SK-N-SH (cell line): ENCODE data around the gene SLC7A6OS. TPM values are rescaled to one million over a fixed set of nuclear protein-coding genes. Genes with fewer than 3 reads are reported as not detected.

Source experiments
- CTCF ChIA-PET: fragments of 300-600, 350-600 bp; formaldehyde crosslinking; extraction: SDS; loops from one replicate; lab custom pipeline; 2021; lab: Yijun Ruan, JAX
- POLR2A ChIA-PET: fragments of 350-600 bp; sonication (Branson Sonifier 250); formaldehyde crosslinking; extraction: SDS; loops from one replicate; lab custom pipeline; 2020; ENCODE audit warnings: antibody characterized with exemption, inconsistent platforms; lab: Yijun Ruan, JAX
- DNase-seq: peaks from one replicate; pipeline ENCODE4 v3.0.0; 2012
- H2AFZ ChIP-seq: fragments of 200-600 bp; sonication (generic); 2 replicates; pipeline ENCODE4 v1.8.1; 2016; ENCODE audit warnings: antibody characterized with exemption, mild to moderate bottlenecking, low read depth
- H3F3A ChIP-seq: fragments of 200-600 bp; sonication (generic); replicated peaks from 2 replicates; pipeline ENCODE3; 2016; ENCODE audit warnings: antibody characterized with exemption, mild to moderate bottlenecking; ENCODE audit not compliant: insufficient read depth
- H3K27ac ChIP-seq, 2 experiments: fragments of 200-500 bp in 1 of 2; fragments of 200-600 bp in 1 of 2; sonication (Bioruptor generic) in 1 of 2; sonication (generic), shearing (Covaris generic) in 1 of 2; 2 replicates each; pipeline versions ENCODE4 v1.5.1 to v1.6.1; 2014 to 2016; ENCODE audit warnings: low read depth in 2 of 2, inconsistent platforms in 1 of 2, low read length in 1 of 2, mild to moderate bottlenecking in 1 of 2, mixed read lengths in 1 of 2
- H3K27me3 ChIP-seq: fragments of 200-600 bp; sonication (generic), shearing (Covaris generic); 2 replicates; pipeline ENCODE4 v1.6.1; 2016; ENCODE audit warnings: mixed run types; ENCODE audit not compliant: insufficient read depth
- H3K36me3 ChIP-seq, 2 experiments: fragments of 200-500 bp in 1 of 2; fragments of 200-600 bp in 1 of 2; sonication (Bioruptor generic) in 1 of 2; sonication (generic) in 1 of 2; replicated peaks in 1 of 2; 2 replicates each; pipeline versions ENCODE3 to v1.5.1; 2014 to 2016; ENCODE audit warnings: low read length in 1 of 2, mild to moderate bottlenecking in 1 of 2; ENCODE audit not compliant: insufficient read depth in 2 of 2, control insufficient read depth in 1 of 2
- H3K4me1 ChIP-seq, 2 experiments: fragments of 200-500 bp in 1 of 2; fragments of 200-600 bp in 1 of 2; sonication (Bioruptor generic) in 1 of 2; sonication (generic), shearing (Covaris generic) in 1 of 2; 2 replicates each; pipeline versions ENCODE4 v1.5.1 to v1.6.1; 2014 to 2016; ENCODE audit warnings: low read depth in 1 of 2, low read length in 1 of 2, mixed run types in 1 of 2; ENCODE audit not compliant: insufficient read depth in 2 of 2, control insufficient read depth in 1 of 2
- H3K4me2 ChIP-seq: fragments of 200-600 bp; sonication (generic), shearing (Covaris generic); 2 replicates; pipeline ENCODE4 v1.6.1; 2017; ENCODE audit warnings: mixed run types
- H3K4me3 ChIP-seq, 2 experiments: fragments of 200-500 bp in 1 of 2; fragments of 200-600 bp in 1 of 2; sonication (Bioruptor generic) in 1 of 2; sonication (generic), shearing (Covaris generic) in 1 of 2; 2 replicates each; pipeline versions ENCODE4 v1.5.1 to v1.8.1; 2014 to 2016; ENCODE audit warnings: low read depth in 2 of 2, inconsistent platforms in 1 of 2, low read length in 1 of 2, mild to moderate bottlenecking in 1 of 2, mixed read lengths in 1 of 2, moderate library complexity in 1 of 2
- H3K79me2 ChIP-seq: fragments of 200-600 bp; sonication (generic); 2 replicates; pipeline ENCODE4 v1.8.1; 2017; ENCODE audit warnings: mild to moderate bottlenecking; ENCODE audit not compliant: insufficient read depth
- H3K9ac ChIP-seq: fragments of 200-600 bp; sonication (generic); 2 replicates; pipeline ENCODE4 v1.6.1; 2017; ENCODE audit warnings: mixed run types
- H3K9me2 ChIP-seq: fragments of 200-600 bp; sonication (generic); 2 replicates; pipeline ENCODE4 v1.6.1; 2017; ENCODE audit warnings: mixed run types
- H3K9me3 ChIP-seq: fragments of 200-600 bp; sonication (generic); 2 replicates; pipeline ENCODE4 v1.6.1; 2017; ENCODE audit warnings: mixed run types, mild to moderate bottlenecking, moderate library complexity
- H4K20me1 ChIP-seq: fragments of 200-600 bp; sonication (generic); 2 replicates; pipeline ENCODE4 v1.6.1; 2017; ENCODE audit warnings: mild to moderate bottlenecking, mixed run types; ENCODE audit not compliant: insufficient read depth
- ELF1 ChIP-seq: IDR thresholded peaks from 2 replicates; pipeline ENCODE4 v1.4.0; 2012
- FOXJ3 ChIP-seq: sonication (generic); formaldehyde crosslinking; IDR thresholded peaks from 2 replicates; pipeline ENCODE4 v1.5.1; 2020; ENCODE audit warnings: mild to moderate bottlenecking, missing genetic modification reagents
- FOXM1 ChIP-seq: IDR thresholded peaks from 2 replicates; pipeline ENCODE4 v1.4.0; 2012; ENCODE audit warnings: low read depth, mild to moderate bottlenecking
- JUND ChIP-seq: IDR thresholded peaks from 2 replicates; pipeline ENCODE4 v1.4.0; 2012
- MXI1 ChIP-seq: IDR thresholded peaks from 2 replicates; pipeline ENCODE4 v1.6.1; 2012; ENCODE audit warnings: mild to moderate bottlenecking, low read depth, low read length, improper control_type of control experiment
- RAD21 ChIP-seq: IDR thresholded peaks from 2 replicates; pipeline ENCODE4 v1.6.1; 2012; ENCODE audit warnings: mild to moderate bottlenecking, low read length
- RFX5 ChIP-seq: IDR thresholded peaks from 2 replicates; pipeline ENCODE4 v1.6.1; 2012; ENCODE audit warnings: mild to moderate bottlenecking, improper control_type of control experiment, low read length
- RXRA ChIP-seq: IDR thresholded peaks from 2 replicates; pipeline ENCODE4 v1.4.0; 2012; ENCODE audit warnings: low read depth, mild to moderate bottlenecking, borderline replicate concordance
- SIN3A ChIP-seq: IDR thresholded peaks from 2 replicates; pipeline ENCODE4 v1.6.1; 2012; ENCODE audit warnings: low read depth, mild to moderate bottlenecking, low read length, moderate library complexity, borderline replicate concordance
- TCF12 ChIP-seq: IDR thresholded peaks from 2 replicates; pipeline ENCODE4 v1.4.0; 2012
- TEAD4 ChIP-seq: IDR thresholded peaks from 2 replicates; pipeline ENCODE4 v1.4.0; 2012; ENCODE audit warnings: mild to moderate bottlenecking, borderline replicate concordance; ENCODE audit not compliant: insufficient read depth
- YY1 ChIP-seq: IDR thresholded peaks from 2 replicates; pipeline ENCODE4 v1.4.0; 2012; ENCODE audit warnings: low read depth, mild to moderate bottlenecking
- WGBS: methylation state at CpG from one replicate; pipeline ENCODE4 v1.1.6; 2017; ENCODE audit warnings: low lambda C conversion rate; 5-methylcytosine and 5-hydroxymethylcytosine counted together
- polyA plus RNA-seq, 3 experiments: library from polyadenylated mRNA; depleted of rRNA; stranded (reverse); fragments of >200 nt; gene quantifications; 2 replicates each; pipeline ENCODE4 v1.2.3, GENCODE V29; 2012
- TF ChIP-seq, protein P1 (sequence below): IDR thresholded peaks from 2 replicates; pipeline ENCODE4; 2012
- TF ChIP-seq, protein P2 (sequence below): IDR thresholded peaks from 2 replicates; pipeline ENCODE4 v1.4.0; 2012; ENCODE audit warnings: low read depth, borderline replicate concordance
- TF ChIP-seq, protein P3 (sequence below): IDR thresholded peaks from 2 replicates; pipeline ENCODE4 v1.6.1; 2012; ENCODE audit warnings: mild to moderate bottlenecking, low read depth, low read length, moderate library complexity

The SLC7A6OS gene
- polyA plus RNA-seq, 1 of the 3 experiments (the other 2 are of a cell fraction): 6.6 TPM

- TF ChIP-seq YY1: no peak
Measured at GRCh38 chr16:68283346-68283745, 27.4 kb downstream of the SLC7A6OS start (continued).

DNA sequence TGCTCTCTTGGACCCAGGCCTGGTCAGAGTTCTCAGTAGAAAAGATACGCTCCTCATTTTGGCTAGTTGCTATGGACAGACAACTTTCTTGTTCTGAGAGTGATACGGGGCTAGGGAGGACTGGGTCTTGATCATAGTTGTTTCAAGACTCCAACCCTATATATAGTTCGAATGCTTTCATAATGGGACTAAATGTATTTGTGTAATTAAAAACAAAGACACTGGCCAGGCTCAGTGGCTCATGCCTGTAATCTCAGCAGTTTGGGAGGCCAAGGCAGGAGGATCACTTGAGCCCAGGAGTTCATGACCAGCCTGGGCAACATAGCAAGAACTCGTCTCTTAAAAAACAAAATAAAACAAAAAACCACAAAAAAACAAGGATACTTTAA lies 28.7 kb downstream of the SLC7A6OS start:
- Histone ChIP-seq H3K9me3 (no peaks in the 10 kb centered on the region), H3K36me3 (peaks cover 7% of the 10 kb centered on the region in 2 experiments), H3K27me3 (no peaks in the 10 kb centered on the region), H3K9me2 (no peaks in the 10 kb centered on the region), H3K4me3 (no peak overlapping the region), H3K9ac (no peak overlapping the region), H4K20me1 (peaks cover 6% of the 10 kb centered on the region; the same call in 1 of the 2 replicates), H3K27ac (no peak overlapping the region), H3F3A (no peaks in the 10 kb centered on the region), H2AFZ (no peak overlapping the region), H3K4me1 (no peaks in the 10 kb centered on the region), H3K4me2 (no peak overlapping the region), H3K79me2 (peaks cover 38% of the 10 kb centered on the region; the same call in 1 of the 2 replicates)
- TF ChIP-seq ELF1 (no peak), JUND (no peak), TEAD4 (no peak), RXRA (no peak), SIN3A (no peak), TCF12 (no peak), FOXJ3 (CRISPR knock-in tag) (no peak), RFX5 (no peak), MXI1 (no peak), RAD21 (no peak), FOXM1 (no peak)
- TF ChIP-seq, protein P1, sequence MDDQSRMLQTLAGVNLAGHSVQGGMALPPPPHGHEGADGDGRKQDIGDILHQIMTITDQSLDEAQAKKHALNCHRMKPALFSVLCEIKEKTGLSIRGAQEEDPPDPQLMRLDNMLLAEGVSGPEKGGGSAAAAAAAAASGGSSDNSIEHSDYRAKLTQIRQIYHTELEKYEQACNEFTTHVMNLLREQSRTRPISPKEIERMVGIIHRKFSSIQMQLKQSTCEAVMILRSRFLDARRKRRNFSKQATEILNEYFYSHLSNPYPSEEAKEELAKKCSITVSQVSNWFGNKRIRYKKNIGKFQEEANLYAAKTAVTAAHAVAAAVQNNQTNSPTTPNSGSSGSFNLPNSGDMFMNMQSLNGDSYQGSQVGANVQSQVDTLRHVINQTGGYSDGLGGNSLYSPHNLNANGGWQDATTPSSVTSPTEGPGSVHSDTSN: no peak
- TF ChIP-seq, protein P2, sequence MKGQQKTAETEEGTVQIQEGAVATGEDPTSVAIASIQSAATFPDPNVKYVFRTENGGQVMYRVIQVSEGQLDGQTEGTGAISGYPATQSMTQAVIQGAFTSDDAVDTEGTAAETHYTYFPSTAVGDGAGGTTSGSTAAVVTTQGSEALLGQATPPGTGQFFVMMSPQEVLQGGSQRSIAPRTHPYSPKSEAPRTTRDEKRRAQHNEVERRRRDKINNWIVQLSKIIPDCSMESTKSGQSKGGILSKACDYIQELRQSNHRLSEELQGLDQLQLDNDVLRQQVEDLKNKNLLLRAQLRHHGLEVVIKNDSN: no peak
- TF ChIP-seq, protein P3, sequence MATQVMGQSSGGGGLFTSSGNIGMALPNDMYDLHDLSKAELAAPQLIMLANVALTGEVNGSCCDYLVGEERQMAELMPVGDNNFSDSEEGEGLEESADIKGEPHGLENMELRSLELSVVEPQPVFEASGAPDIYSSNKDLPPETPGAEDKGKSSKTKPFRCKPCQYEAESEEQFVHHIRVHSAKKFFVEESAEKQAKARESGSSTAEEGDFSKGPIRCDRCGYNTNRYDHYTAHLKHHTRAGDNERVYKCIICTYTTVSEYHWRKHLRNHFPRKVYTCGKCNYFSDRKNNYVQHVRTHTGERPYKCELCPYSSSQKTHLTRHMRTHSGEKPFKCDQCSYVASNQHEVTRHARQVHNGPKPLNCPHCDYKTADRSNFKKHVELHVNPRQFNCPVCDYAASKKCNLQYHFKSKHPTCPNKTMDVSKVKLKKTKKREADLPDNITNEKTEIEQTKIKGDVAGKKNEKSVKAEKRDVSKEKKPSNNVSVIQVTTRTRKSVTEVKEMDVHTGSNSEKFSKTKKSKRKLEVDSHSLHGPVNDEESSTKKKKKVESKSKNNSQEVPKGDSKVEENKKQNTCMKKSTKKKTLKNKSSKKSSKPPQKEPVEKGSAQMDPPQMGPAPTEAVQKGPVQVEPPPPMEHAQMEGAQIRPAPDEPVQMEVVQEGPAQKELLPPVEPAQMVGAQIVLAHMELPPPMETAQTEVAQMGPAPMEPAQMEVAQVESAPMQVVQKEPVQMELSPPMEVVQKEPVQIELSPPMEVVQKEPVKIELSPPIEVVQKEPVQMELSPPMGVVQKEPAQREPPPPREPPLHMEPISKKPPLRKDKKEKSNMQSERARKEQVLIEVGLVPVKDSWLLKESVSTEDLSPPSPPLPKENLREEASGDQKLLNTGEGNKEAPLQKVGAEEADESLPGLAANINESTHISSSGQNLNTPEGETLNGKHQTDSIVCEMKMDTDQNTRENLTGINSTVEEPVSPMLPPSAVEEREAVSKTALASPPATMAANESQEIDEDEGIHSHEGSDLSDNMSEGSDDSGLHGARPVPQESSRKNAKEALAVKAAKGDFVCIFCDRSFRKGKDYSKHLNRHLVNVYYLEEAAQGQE: no peak
- WGBS: 92% methylated on average over 4 of the region's 4 CpGs
- POLR2A ChIA-PET: no interaction called here
- CTCF ChIA-PET: no interaction called here
- no peak for DNase-seq
